ENCODE results near the gene CDK5RAP3.

Gene CDK5RAP3

GRCh38 chr17:47989700-47990099 is 18.8 kb downstream of the CDK5RAP3 start:
- H3K27ac ChIP-seq (ENCODE audit: low read depth, low read length), result no peak overlapping the region
- H3K4me3 ChIP-seq (ENCODE audit: low read depth, low read length), result no peak overlapping the region
- no peaks in the 10 kb centered on the region for H3K36me3 ChIP-seq (ENCODE audit: insufficient read depth, low read length)

GRCh38 chr17:47990962-47991731 is 20.2 kb downstream of the CDK5RAP3 start:
- no peaks in the 10 kb centered on the region for H3K27me3 ChIP-seq (ENCODE audit: insufficient read depth, low read length)
- H3K36me3 ChIP-seq (ENCODE audit: insufficient read depth, low read length), result no peaks in the 10 kb centered on the region
- H2AFZ ChIP-seq (ENCODE audit: low read length, unreplicated experiment), result no peak overlapping the region
- no peaks in the 10 kb centered on the region for H3K79me2 ChIP-seq (ENCODE audit: control insufficient read depth, insufficient read depth, low read length, unreplicated experiment)
- no peak overlapping the region for H3K4me3 ChIP-seq (ENCODE audit: low read depth, low read length)
- no peaks in the 10 kb centered on the region for H3K4me1 ChIP-seq (ENCODE audit: control insufficient read depth, insufficient read depth, low read length, unreplicated experiment)
- no peak overlapping the region for H3K27ac ChIP-seq (ENCODE audit: low read depth, low read length)

More at GRCh38 chr17:47989700-47990099, 18.8 kb downstream of the CDK5RAP3 start:
- H2AFZ ChIP-seq (ENCODE audit: low read length, unreplicated experiment), result no peak overlapping the region
- H3K4me1 ChIP-seq (ENCODE audit: control insufficient read depth, insufficient read depth, low read length, unreplicated experiment), result no peaks in the 10 kb centered on the region
- no peaks in the 10 kb centered on the region for H3K79me2 ChIP-seq (ENCODE audit: control insufficient read depth, insufficient read depth, low read length, unreplicated experiment)
- H3K27me3 ChIP-seq (ENCODE audit: insufficient read depth, low read length), result no peaks in the 10 kb centered on the region

- Histone ChIP-seq H3K36me3 (ENCODE audit: insufficient read depth, low read length) (no peaks in the 10 kb centered on the region), H3K27me3 (ENCODE audit: insufficient read depth, low read length) (no peaks in the 10 kb centered on the region), H2AFZ (ENCODE audit: low read length, unreplicated experiment) (no peak overlapping the region)
Observed at GRCh38 chr17:47992216-47992615, 21.3 kb downstream of the CDK5RAP3 start.

GRCh38 chr17:47993031-47993564 is 22.2 kb downstream of the CDK5RAP3 start:
- Histone ChIP-seq H2AFZ (ENCODE audit: low read length, unreplicated experiment) (no peak overlapping the region), H3K36me3 (ENCODE audit: insufficient read depth, low read length) (no peaks in the 10 kb centered on the region), H3K4me1 (ENCODE audit: control insufficient read depth, insufficient read depth, low read length, unreplicated experiment) (no peaks in the 10 kb centered on the region), H3K27me3 (ENCODE audit: insufficient read depth, low read length) (no peaks in the 10 kb centered on the region), H3K4me3 (ENCODE audit: low read depth, low read length) (no peak overlapping the region), H3K79me2 (ENCODE audit: control insufficient read depth, insufficient read depth, low read length, unreplicated experiment) (no peaks in the 10 kb centered on the region), H3K27ac (ENCODE audit: low read depth, low read length) (no peak overlapping the region)

More at GRCh38 chr17:47992216-47992615, 21.3 kb downstream of the CDK5RAP3 start:
- no peaks in the 10 kb centered on the region for H3K79me2 ChIP-seq (ENCODE audit: control insufficient read depth, insufficient read depth, low read length, unreplicated experiment)
- H3K4me3 ChIP-seq (ENCODE audit: low read depth, low read length), result no peak overlapping the region
- H3K4me1 ChIP-seq (ENCODE audit: control insufficient read depth, insufficient read depth, low read length, unreplicated experiment), result no peaks in the 10 kb centered on the region
- no peak overlapping the region for H3K27ac ChIP-seq (ENCODE audit: low read depth, low read length)

- Histone ChIP-seq H3K4me1 (ENCODE audit: control insufficient read depth, insufficient read depth, low read length, unreplicated experiment) (no peaks in the 10 kb centered on the region), H3K36me3 (ENCODE audit: insufficient read depth, low read length) (no peaks in the 10 kb centered on the region), H3K4me3 (ENCODE audit: low read depth, low read length) (no peak overlapping the region), H3K27ac (ENCODE audit: low read depth, low read length) (no peak overlapping the region), H3K79me2 (ENCODE audit: control insufficient read depth, insufficient read depth, low read length, unreplicated experiment) (no peaks in the 10 kb centered on the region), H3K27me3 (ENCODE audit: insufficient read depth, low read length) (no peaks in the 10 kb centered on the region), H2AFZ (ENCODE audit: low read length, unreplicated experiment) (no peak overlapping the region)
Observed at GRCh38 chr17:47993964-47994363, 23.1 kb downstream of the CDK5RAP3 start.

GRCh38 chr17:47994724-47995123 is 23.8 kb downstream of the CDK5RAP3 start:
- Histone ChIP-seq H3K79me2 (ENCODE audit: control insufficient read depth, insufficient read depth, low read length, unreplicated experiment) (no peaks in the 10 kb centered on the region), H3K27ac (ENCODE audit: low read depth, low read length) (no peak overlapping the region), H2AFZ (ENCODE audit: low read length, unreplicated experiment) (no peak overlapping the region), H3K4me1 (ENCODE audit: control insufficient read depth, insufficient read depth, low read length, unreplicated experiment) (no peaks in the 10 kb centered on the region), H3K4me3 (ENCODE audit: low read depth, low read length) (no peak overlapping the region), H3K36me3 (ENCODE audit: insufficient read depth, low read length) (no peaks in the 10 kb centered on the region), H3K27me3 (ENCODE audit: insufficient read depth, low read length) (no peaks in the 10 kb centered on the region)

GRCh38 chr17:47995241-47995935 is 24.5 kb downstream of the CDK5RAP3 start:
- Histone ChIP-seq H2AFZ (ENCODE audit: low read length, unreplicated experiment) (no peak overlapping the region), H3K4me3 (ENCODE audit: low read depth, low read length) (no peak overlapping the region), H3K27ac (ENCODE audit: low read depth, low read length) (no peak overlapping the region), H3K36me3 (ENCODE audit: insufficient read depth, low read length) (no peaks in the 10 kb centered on the region), H3K27me3 (ENCODE audit: insufficient read depth, low read length) (no peaks in the 10 kb centered on the region), H3K4me1 (ENCODE audit: control insufficient read depth, insufficient read depth, low read length, unreplicated experiment) (no peaks in the 10 kb centered on the region), H3K79me2 (ENCODE audit: control insufficient read depth, insufficient read depth, low read length, unreplicated experiment) (no peaks in the 10 kb centered on the region)

- H3K27me3 ChIP-seq (ENCODE audit: insufficient read depth, low read length), result no peaks in the 10 kb centered on the region
- H3K4me1 ChIP-seq (ENCODE audit: control insufficient read depth, insufficient read depth, low read length, unreplicated experiment), result no peaks in the 10 kb centered on the region
- no peaks in the 10 kb centered on the region for H3K79me2 ChIP-seq (ENCODE audit: control insufficient read depth, insufficient read depth, low read length, unreplicated experiment)
- no peak overlapping the region for H3K4me3 ChIP-seq (ENCODE audit: low read depth, low read length)
- no peak overlapping the region for H3K27ac ChIP-seq (ENCODE audit: low read depth, low read length)
- H3K36me3 ChIP-seq (ENCODE audit: insufficient read depth, low read length), result no peaks in the 10 kb centered on the region
- no peak overlapping the region for H2AFZ ChIP-seq (ENCODE audit: low read length, unreplicated experiment)
Observed at GRCh38 chr17:47996201-47996600, 25.3 kb downstream of the CDK5RAP3 start.

GRCh38 chr17:47997586-47997985 is 26.7 kb downstream of the CDK5RAP3 start:
- H3K27ac ChIP-seq (ENCODE audit: low read depth, low read length), result no peak overlapping the region
- no peaks in the 10 kb centered on the region for H3K27me3 ChIP-seq (ENCODE audit: insufficient read depth, low read length)
- no peak overlapping the region for H2AFZ ChIP-seq (ENCODE audit: low read length, unreplicated experiment)
- no peaks in the 10 kb centered on the region for H3K36me3 ChIP-seq (ENCODE audit: insufficient read depth, low read length)
- H3K4me3 ChIP-seq (ENCODE audit: low read depth, low read length), result no peak overlapping the region
- peaks cover 5% of the 10 kb centered on the region for H3K4me1 ChIP-seq (ENCODE audit: control insufficient read depth, insufficient read depth, low read length, unreplicated experiment)
- no peaks in the 10 kb centered on the region for H3K79me2 ChIP-seq (ENCODE audit: control insufficient read depth, insufficient read depth, low read length, unreplicated experiment)

- no peak overlapping the region for H3K27ac ChIP-seq (ENCODE audit: low read depth, low read length)
- H3K4me3 ChIP-seq (ENCODE audit: low read depth, low read length), result no peak overlapping the region
- no peaks in the 10 kb centered on the region for H3K36me3 ChIP-seq (ENCODE audit: insufficient read depth, low read length)
- peaks cover 10% of the 10 kb centered on the region for H3K4me1 ChIP-seq (ENCODE audit: control insufficient read depth, insufficient read depth, low read length, unreplicated experiment)
- H3K79me2 ChIP-seq (ENCODE audit: control insufficient read depth, insufficient read depth, low read length, unreplicated experiment), result no peaks in the 10 kb centered on the region
- no peaks in the 10 kb centered on the region for H3K27me3 ChIP-seq (ENCODE audit: insufficient read depth, low read length)
- H2AFZ ChIP-seq (ENCODE audit: low read length, unreplicated experiment), result no peak overlapping the region
Observed at GRCh38 chr17:47998044-47998443, 27.1 kb downstream of the CDK5RAP3 start.

- Histone ChIP-seq H3K27ac (ENCODE audit: low read depth, low read length) (no peak overlapping the region), H3K4me3 (ENCODE audit: low read depth, low read length) (no peak overlapping the region), H3K4me1 (ENCODE audit: control insufficient read depth, insufficient read depth, low read length, unreplicated experiment) (peaks cover 11% of the 10 kb centered on the region), H3K79me2 (ENCODE audit: control insufficient read depth, insufficient read depth, low read length, unreplicated experiment) (no peaks in the 10 kb centered on the region), H3K27me3 (ENCODE audit: insufficient read depth, low read length) (no peaks in the 10 kb centered on the region), H3K36me3 (ENCODE audit: insufficient read depth, low read length) (no peaks in the 10 kb centered on the region), H2AFZ (ENCODE audit: low read length, unreplicated experiment) (peak overlapping the region; percentile 27)
Observed at GRCh38 chr17:47999582-47999981, 28.7 kb downstream of the CDK5RAP3 start.

Measured in ACC112 (cell line).